ENCODE data around the gene SAMD4A. TPM values are rescaled to one million over a fixed set of nuclear protein-coding genes. Genes with fewer than 3 reads are reported as not detected.

SAMD4A gene
- total and polyA plus RNA-seq, 2 of the 4 experiments (the other 2 are of a cell fraction): 22.9 to 38.2 TPM

- Histone ChIP-seq H2BK15ac (ENCODE audit: low read depth, low read length) (no peak overlapping the region), H3K27ac (ENCODE audit: insufficient read depth, low read length) (no peak overlapping the region), H4K91ac (ENCODE audit: insufficient read depth, low read depth, low read length) (no peak overlapping the region), H2BK5ac (ENCODE audit: low read depth, low read length, poor library complexity, severe bottlenecking) (no peak overlapping the region), H2BK120ac (ENCODE audit: low read depth, low read length) (no peak overlapping the region), H3K14ac (replicated peaks; ENCODE audit: low read depth, low read length) (no peak overlapping the region), H3K9ac (ENCODE audit: low read depth, low read length) (no peak overlapping the region), H3K4me1 (ENCODE audit: control insufficient read depth, insufficient read depth, low read length) (peaks cover 13% of the 10 kb centered on the region), H2AK5ac (ENCODE audit: low read depth, low read length) (no peak overlapping the region), H2BK20ac (ENCODE audit: low read depth, low read length) (no peak overlapping the region), H2AK9ac (replicated peaks; ENCODE audit: low read depth, low read length, poor library complexity) (no peak overlapping the region), H4K5ac (ENCODE audit: low read depth, low read length) (no peak overlapping the region), H2AFZ (replicated peaks; ENCODE audit: low read length, poor library complexity) (no peak overlapping the region), H3K4ac (ENCODE audit: low read depth, low read length) (no peak overlapping the region), H4K20me1 (ENCODE audit: insufficient read depth, low read length) (no peaks in the 10 kb centered on the region), H4K8ac (ENCODE audit: low read depth in 2 of 2, low read length in 2 of 2) (no peak overlapping the region), H3K4me3 (ENCODE audit: insufficient read depth, low read depth, low read length) (no peak overlapping the region), H3K79me1 (ENCODE audit: low read depth in 1 of 2, low read length in 2 of 2) (no peaks in the 10 kb centered on the region), H3K18ac (ENCODE audit: low read depth, low read length) (no peak overlapping the region), H3K9me3 (ENCODE audit: control insufficient read depth, insufficient read depth, low read length) (peaks cover 7% of the 10 kb centered on the region), H3K27me3 (ENCODE audit: control insufficient read depth, insufficient read depth, low read length) (no peaks in the 10 kb centered on the region), H3K9me1 (ENCODE audit: insufficient read depth, low read length) (peaks cover 4% of the 10 kb centered on the region; the same call in 1 of the 2 replicates), H3K23ac (ENCODE audit: low read depth, low read length) (no peak overlapping the region), H3K36me3 (ENCODE audit: control insufficient read depth, insufficient read depth, low read length) (peaks cover 4% of the 10 kb centered on the region; the same call in 1 of the 2 replicates), H3K4me2 (ENCODE audit: low read depth, low read length) (no peak overlapping the region), H3K56ac (ENCODE audit: extremely low read depth, insufficient read depth, low read length) (no peak overlapping the region)
- ChIA-PET CTCF (interaction anchor here (1.0 kb wide), 1 partner anchor 16 kb away, joined by 3 read pairs; no protein-coding TSS in a partner anchor), POLR2A (ENCODE audit: unreplicated experiment) (no interaction called here)
- TF ChIP-seq RFX5 (IDR thresholded peaks at IDR 0.05; ENCODE audit: low read depth, low read length) (no peak), MXI1 (IDR thresholded peaks at IDR 0.05; ENCODE audit: borderline replicate concordance, low read depth, low read length) (no peak), MAZ (IDR thresholded peaks at IDR 0.05; ENCODE audit: borderline replicate concordance, low read depth, low read length) (no peak), NFE2L2 (IDR thresholded peaks at IDR 0.05; ENCODE audit: low read depth, low read length) (no peak), BHLHE40 (IDR thresholded peaks at IDR 0.05; ENCODE audit: low read depth, low read length) (no peak), RAD21 (IDR thresholded peaks at IDR 0.05; ENCODE audit: low read length) (no peak), CHD1 (IDR thresholded peaks at IDR 0.05; ENCODE audit: low read depth, low read length) (no peak), CTCF (conservative IDR thresholded peaks at IDR 0.05; ENCODE audit: low read depth, low read length) (no peak), RCOR1 (IDR thresholded peaks at IDR 0.05; ENCODE audit: insufficient replicate concordance, low read length) (no peak), FOS (IDR thresholded peaks at IDR 0.05; ENCODE audit: low read depth, low read length) (no peak), SMC3 (IDR thresholded peaks at IDR 0.05; ENCODE audit: low read depth, low read length) (no peak), MAFK (IDR thresholded peaks at IDR 0.05; ENCODE audit: low read depth, low read length) (no peak), USF2 (IDR thresholded peaks at IDR 0.05; ENCODE audit: low read depth, low read length) (no peak), ELK1 (IDR thresholded peaks at IDR 0.05; ENCODE audit: borderline replicate concordance, low read depth, low read length) (no peak), CEBPB (IDR thresholded peaks at IDR 0.05; ENCODE audit: low read depth, low read length) (no peak), POLR2A (IDR thresholded peaks at IDR 0.05; ENCODE audit: low read depth, low read length) (no peak)
- dilution Hi-C loops (cut with HindIII; ENCODE audit: low sequenced_read_pairs, unreplicated experiment): no loop called here
- 92% methylated on average over 3 of the region's 9 CpGs; no CpG with 5 or more reads in 1 of the 2 experiments for WGBS, 2 experiments (ENCODE audit: extremely low coverage in 2 of 2, insufficient read length in 1 of 2)
- in situ Hi-C loops (cut with MboI; ENCODE audit: low sequenced_read_pairs): no loop called here
- no TSS peak for BruUV-seq (replicated peaks)
- intact Hi-C loops (cut with micrococcal nuclease): no loop called here
- DNase-seq (no peak), ATAC-seq (ENCODE audit: low read depth) (no peak)
These were observed 231.7 kb downstream of the SAMD4A start for GRCh38 chr14:54798465-54799124.
